ENCODE data around the gene DCTD. TPM values are rescaled to one million over a fixed set of nuclear protein-coding genes. Genes with fewer than 3 reads are reported as not detected.
A peak's percentile ranks its signal among the peaks of the same experiment; 100 is the strongest.

Gene DCTD
- total RNA-seq, 2 donors from 2014 or later = 90.6 to 109 TPM

- Mint-ChIP-seq H3K27ac (no peak overlapping the region), H3K36me3 (peaks cover 51 to 76% of the 10 kb centered on the region in 2 donors), H3K9me3 (peaks cover 0 to 9% of the 10 kb centered on the region in 2 donors)
- ATAC-seq (no peak), DNase-seq (ENCODE audit: low spot score in 2 of 2) (no peak)
Measured at GRCh38 chr4:182885022-182885737, 32.0 kb downstream of the DCTD start.

- Mint-ChIP-seq H3K9me3 (peaks cover 0 to 9% of the 10 kb centered on the region in 2 donors), H3K27ac (no peak overlapping the region), H3K36me3 (peaks cover 42 to 65% of the 10 kb centered on the region in 2 donors)
- DNase-seq (ENCODE audit: low spot score in 2 of 2) (no peak), ATAC-seq (no peak)
Measured at GRCh38 chr4:182884040-182884439, 33.1 kb downstream of the DCTD start.

DNA sequence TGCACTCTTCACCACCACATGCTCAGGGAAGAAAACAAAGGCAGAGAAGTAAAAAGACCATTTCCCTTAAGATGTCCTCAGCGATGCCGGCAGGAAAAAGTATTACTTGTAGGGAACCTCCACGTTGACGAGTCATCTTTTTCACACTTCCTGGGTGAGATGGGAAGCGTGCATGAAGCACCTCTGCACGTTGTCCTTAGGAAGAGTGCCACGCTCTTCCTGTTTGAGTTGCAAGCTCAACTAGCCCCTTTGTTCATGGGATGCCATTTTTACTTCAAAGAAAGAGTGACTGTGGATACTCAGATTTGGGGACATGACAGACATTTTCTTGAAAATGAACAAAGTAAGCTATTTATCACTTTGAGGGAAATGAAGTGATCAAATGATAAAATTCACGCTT lies 33.8 kb downstream of the DCTD start:
- no peak overlapping the region for H3K27ac Mint-ChIP-seq
- peaks cover 0 to 9% of the 10 kb centered on the region in 2 donors for H3K9me3 Mint-ChIP-seq
- DNase-seq (ENCODE audit: low spot score in 2 of 2) = no peak
- no peak for ATAC-seq
- peaks cover 35 to 58% of the 10 kb centered on the region in 2 donors for H3K36me3 Mint-ChIP-seq

DNA sequence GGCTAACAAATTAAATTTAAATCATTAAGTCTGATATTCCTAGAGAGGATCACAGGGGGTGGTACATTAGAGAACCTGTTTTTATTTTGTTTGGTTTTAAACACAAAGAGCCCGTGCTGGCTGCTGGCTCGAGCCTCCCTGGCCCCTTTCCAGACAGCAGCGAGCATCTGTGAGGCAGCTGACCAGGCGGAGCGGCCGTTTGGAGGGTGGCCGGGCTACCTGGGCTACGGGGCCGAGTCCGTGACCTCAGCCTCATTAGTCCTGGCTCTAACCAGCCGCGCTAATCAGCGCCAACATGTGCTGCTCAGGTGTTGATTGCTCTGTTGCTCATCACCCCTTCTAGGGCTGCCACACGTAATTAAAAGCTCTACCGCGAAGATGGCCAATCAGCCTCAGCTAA lies 35.3 kb downstream of the DCTD start:
- no peak for DNase-seq (ENCODE audit: low spot score in 2 of 2)
- H3K9me3 Mint-ChIP-seq = peaks cover 0 to 9% of the 10 kb centered on the region in 2 donors
- peaks cover 30 to 44% of the 10 kb centered on the region in 2 donors for H3K36me3 Mint-ChIP-seq
- ATAC-seq = no peak
- H3K27ac Mint-ChIP-seq = no peak overlapping the region

DNA sequence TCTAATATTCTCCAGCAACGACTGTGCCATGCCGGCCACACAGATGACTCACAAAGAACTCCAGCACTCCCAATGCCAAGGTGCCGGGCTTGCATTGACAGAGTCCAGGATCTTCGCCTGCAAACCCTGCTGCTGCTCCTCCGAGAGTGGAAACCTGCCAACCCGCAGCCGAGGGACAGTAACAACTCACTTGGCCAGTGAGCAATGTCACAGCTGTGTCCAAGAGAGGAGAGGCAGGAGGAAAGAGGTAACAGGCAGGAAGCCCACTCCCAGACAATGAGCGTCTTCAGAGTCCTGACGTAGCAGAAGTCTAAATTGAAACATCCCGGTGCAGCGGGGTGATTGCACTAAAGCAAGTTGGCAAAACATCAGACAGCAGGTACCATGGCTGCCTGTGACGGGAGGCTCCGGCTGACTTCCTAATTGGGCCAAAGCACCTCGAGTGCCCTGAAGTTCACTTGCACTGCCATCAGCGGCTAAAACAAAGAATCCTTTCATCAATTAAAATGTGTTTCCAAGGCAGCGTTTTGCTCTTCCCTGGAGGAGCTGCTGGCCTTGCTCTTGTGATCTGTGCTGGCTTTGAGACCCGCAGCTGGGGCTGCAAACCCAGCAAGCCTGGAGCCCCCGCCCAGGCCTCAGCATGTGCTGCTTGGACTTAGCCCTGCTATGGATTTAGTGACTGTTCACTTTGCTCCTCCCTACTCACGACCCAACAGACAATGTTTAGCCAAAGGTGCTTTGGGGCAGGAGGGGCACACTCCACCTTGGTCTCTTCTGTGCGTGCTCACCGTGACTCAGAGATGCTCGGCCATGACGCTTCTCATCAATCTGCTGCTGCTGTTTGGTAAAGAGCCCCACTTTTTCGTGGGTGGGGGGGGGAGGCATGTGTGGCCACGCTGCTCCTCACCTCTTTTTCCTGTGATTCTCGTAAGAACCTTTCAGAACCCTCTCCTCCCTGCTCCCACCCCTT lies 36.5 kb downstream of the DCTD start:
- no peak for ATAC-seq
- no peak for DNase-seq (ENCODE audit: low spot score in 2 of 2)
- peaks cover 18 to 32% of the 10 kb centered on the region in 2 donors for H3K36me3 Mint-ChIP-seq
- H3K9me3 Mint-ChIP-seq = peaks cover 0 to 4% of the 10 kb centered on the region in 2 donors
- no peak overlapping the region for H3K27ac Mint-ChIP-seq

- no peak for DNase-seq (ENCODE audit: low spot score in 2 of 2)
- peaks cover 14 to 24% of the 10 kb centered on the region in 2 donors for H3K36me3 Mint-ChIP-seq
- H3K27ac Mint-ChIP-seq = peak overlapping the region in 1 of 2 donors; percentile 51
- no peak for ATAC-seq
- H3K9me3 Mint-ChIP-seq = no peaks in the 10 kb centered on the region
Measured at GRCh38 chr4:182879913-182880312, 37.3 kb downstream of the DCTD start.

GRCh38 chr4:182878633-182879495 lies 38.3 kb downstream of the DCTD start:
- Mint-ChIP-seq H3K36me3 (peaks cover 12 to 14% of the 10 kb centered on the region in 2 donors), H3K27ac (peak overlapping the region in 1 of 2 donors; percentile 93), H3K9me3 (no peaks in the 10 kb centered on the region)
- no peak for DNase-seq (ENCODE audit: low spot score in 2 of 2)
- ATAC-seq = no peak

- Mint-ChIP-seq H3K27ac (no peak overlapping the region), H3K9me3 (no peaks in the 10 kb centered on the region), H3K36me3 (peaks cover 0 to 18% of the 10 kb centered on the region in 2 donors)
- ATAC-seq (no peak), DNase-seq (ENCODE audit: low spot score in 2 of 2) (no peak)
Measured at GRCh38 chr4:182877326-182877883, 39.8 kb downstream of the DCTD start.

DNA sequence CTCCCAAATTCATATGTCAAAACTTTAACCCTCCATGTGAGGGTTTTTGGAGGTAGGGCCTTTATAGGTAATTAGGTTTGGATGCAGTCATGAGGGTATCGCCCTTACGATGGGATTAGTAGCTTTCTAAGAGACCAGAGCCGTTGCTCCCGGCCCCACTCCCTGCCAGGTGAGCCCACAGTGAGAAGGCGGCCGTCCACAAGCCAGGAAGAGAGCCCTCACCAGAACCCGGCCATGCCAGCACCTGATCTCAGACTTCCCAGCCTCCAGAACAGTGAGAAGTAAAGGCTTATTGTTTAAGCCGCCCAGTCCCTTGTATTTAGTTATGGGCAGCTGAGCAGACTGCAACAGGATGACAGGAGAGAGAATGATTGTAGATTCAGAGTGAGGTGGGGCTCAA lies 40.8 kb downstream of the DCTD start:
- no peak for DNase-seq (ENCODE audit: low spot score in 2 of 2)
- H3K9me3 Mint-ChIP-seq = no peaks in the 10 kb centered on the region
- H3K36me3 Mint-ChIP-seq = peaks cover 0 to 25% of the 10 kb centered on the region in 2 donors
- ATAC-seq = no peak
- peak overlapping the region; percentile 16 to 34 for H3K27ac Mint-ChIP-seq

GRCh38 chr4:182875453-182876405 lies 41.5 kb downstream of the DCTD start:
- DNase-seq (ENCODE audit: low spot score in 2 of 2) (no peak), ATAC-seq (no peak)
- no peaks in the 10 kb centered on the region for H3K9me3 Mint-ChIP-seq
- peaks cover 0 to 25% of the 10 kb centered on the region in 2 donors for H3K36me3 Mint-ChIP-seq
- peak overlapping the region; percentile 34 to 72 for H3K27ac Mint-ChIP-seq

GRCh38 chr4:182874797-182875345 lies 42.3 kb downstream of the DCTD start:
- no peak overlapping the region for H3K27ac Mint-ChIP-seq
- peaks cover 0 to 25% of the 10 kb centered on the region in 2 donors for H3K36me3 Mint-ChIP-seq
- DNase-seq (ENCODE audit: low spot score in 2 of 2) (no peak), ATAC-seq (no peak)
- H3K9me3 Mint-ChIP-seq = no peaks in the 10 kb centered on the region

GRCh38 chr4:182874304-182874751 lies 42.9 kb downstream of the DCTD start:
- Mint-ChIP-seq H3K36me3 (peaks cover 0 to 25% of the 10 kb centered on the region in 2 donors), H3K9me3 (no peaks in the 10 kb centered on the region), H3K27ac (no peak overlapping the region)
- ATAC-seq = no peak
- DNase-seq (ENCODE audit: low spot score in 2 of 2) = no peak

DNA sequence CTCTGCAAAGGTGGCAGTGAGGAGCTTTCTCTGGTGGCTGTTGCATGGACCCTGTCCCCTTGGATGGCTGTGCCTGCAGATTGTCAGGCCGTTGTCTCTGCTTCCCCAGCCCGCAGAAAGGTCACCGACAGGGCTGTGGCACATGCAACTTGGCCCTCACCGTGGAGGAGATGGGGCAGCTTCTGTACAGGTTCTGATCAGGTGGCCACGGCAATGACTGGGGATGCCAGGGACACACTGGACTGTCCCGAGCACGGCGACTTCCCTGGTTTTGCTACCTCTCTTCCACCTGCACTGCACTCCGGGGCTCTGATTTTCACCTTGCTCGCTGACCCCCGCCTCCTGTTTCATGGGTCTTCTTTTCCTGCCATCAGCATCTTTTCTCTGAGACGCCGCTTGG lies 43.5 kb downstream of the DCTD start:
- DNase-seq (ENCODE audit: low spot score in 2 of 2) (no peak), ATAC-seq (no peak)
- Mint-ChIP-seq H3K27ac (no peak overlapping the region), H3K36me3 (peaks cover 0 to 25% of the 10 kb centered on the region in 2 donors), H3K9me3 (no peaks in the 10 kb centered on the region)

DNA sequence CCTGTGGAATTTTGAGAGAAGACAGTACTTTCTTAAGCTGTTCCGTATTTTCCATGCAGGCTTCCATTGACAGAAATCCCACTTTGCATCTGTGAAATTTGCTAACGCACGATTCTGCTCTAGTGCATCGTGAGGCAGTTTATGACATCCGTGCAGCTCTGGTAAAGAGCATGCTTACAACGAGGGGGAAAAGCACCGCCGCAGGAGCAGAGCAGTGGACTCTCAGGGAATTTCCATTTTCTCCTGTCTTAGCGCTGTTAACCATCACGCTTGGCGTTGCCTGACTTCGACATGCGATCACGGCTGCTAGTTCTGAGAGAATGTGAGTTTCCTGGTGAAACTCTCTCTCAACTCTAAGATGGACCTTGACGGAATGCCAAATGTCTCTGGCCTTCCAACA lies 43.9 kb downstream of the DCTD start:
- DNase-seq (ENCODE audit: low spot score in 2 of 2) (no peak), ATAC-seq (no peak)
- Mint-ChIP-seq H3K27ac (no peak overlapping the region), H3K9me3 (no peaks in the 10 kb centered on the region), H3K36me3 (peaks cover 0 to 25% of the 10 kb centered on the region in 2 donors)

DNA sequence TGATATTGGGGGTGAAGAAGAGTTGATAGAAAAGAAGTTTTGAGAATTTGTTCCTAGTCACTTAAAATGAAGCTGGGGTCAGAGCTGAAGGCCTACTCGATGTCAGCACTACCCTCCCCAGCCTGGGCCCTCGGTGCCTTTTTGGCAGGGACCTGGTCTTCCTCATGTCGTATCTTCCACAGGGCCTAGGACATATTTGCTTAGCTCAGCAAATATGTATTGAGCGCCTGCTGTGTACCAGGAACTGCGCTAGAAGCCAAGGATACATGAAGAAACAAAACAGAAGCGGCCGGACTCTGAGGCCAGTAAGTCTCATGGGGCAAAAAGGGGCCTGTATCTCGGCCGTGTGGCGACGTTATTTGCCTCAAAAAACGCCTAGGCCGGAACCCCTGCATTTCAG lies 44.3 kb downstream of the DCTD start:
- ATAC-seq = no peak
- H3K27ac Mint-ChIP-seq = no peak overlapping the region
- peaks cover 0 to 23% of the 10 kb centered on the region in 2 donors for H3K36me3 Mint-ChIP-seq
- H3K9me3 Mint-ChIP-seq = no peaks in the 10 kb centered on the region
- no peak for DNase-seq (ENCODE audit: low spot score in 2 of 2)
